Body of pancreas (tissue), 4 donors: ENCODE measurements around the gene GP9. TPM values are rescaled to one million over a fixed set of nuclear protein-coding genes. Genes with fewer than 3 reads are reported as not detected.

Experiments
- ATAC-seq: fragments of 150-250 bp; one replicate; pipeline ENCODE4 v1.9.1; 2016
- DNase-seq, 4 donors: peaks; one replicate each; pipeline ENCODE4 v3.0.0-alpha.2; 2019
- H3K27ac ChIP-seq, 4 donors: fragments of 200-600 bp; sonication (generic); 1 replicate in 3 of 4; 2 replicates in 1 of 4; pipeline versions ENCODE4 v1.5.1 to v1.6.1; 2016 to 2019; ENCODE audit warnings: mild to moderate bottlenecking in 1 of 4, mixed read lengths in 1 of 4, moderate library complexity in 1 of 4
- H3K27me3 ChIP-seq, 2 donors: fragments of 200-600 bp; sonication (generic); one replicate each; pipeline ENCODE4 v1.6.0; 2016; ENCODE audit warnings: mild to moderate bottlenecking in 1 of 2
- H3K36me3 ChIP-seq, 2 donors: fragments of 200-600 bp; sonication (generic); replicated peaks in 1 of 2; 2 replicates each; pipeline ENCODE4 v1.5.1; 2016; ENCODE audit warnings: low read depth in 2 of 2; ENCODE audit not compliant: insufficient read depth in 1 of 2
- H3K4me1 ChIP-seq: fragments of 200-600 bp; sonication (generic); one replicate; pipeline ENCODE4 v1.6.0; 2016
- H3K4me3 ChIP-seq, 2 donors: fragments of 200-600 bp; sonication (generic); 1 replicate in 1 of 2; 2 replicates in 1 of 2; pipeline ENCODE4 v1.5.1; 2016 to 2019
- H3K9me3 ChIP-seq, 3 donors: fragments of 200-600 bp; sonication (generic); 1 replicate in 2 of 3; 2 replicates in 1 of 3; pipeline ENCODE4 v1.5.1; 2016
- CTCF ChIP-seq, 7 experiments: fragments of 450-650 bp in 4 of 7; fragments of 200-600 bp in 3 of 7; sonication (generic) in 3 of 7; IDR thresholded peaks; one replicate each; pipeline ENCODE4 v1.5.1; 2016 to 2019; ENCODE audit warnings: antibody characterized with exemption in 7 of 7
- POLR2A ChIP-seq, 3 donors: fragments of 450-650 bp; IDR thresholded peaks; one replicate each; pipeline ENCODE4 v1.6.1; 2016; ENCODE audit warnings: antibody characterized with exemption in 3 of 3, mild to moderate bottlenecking in 2 of 3
- WGBS, 2 donors: methylation state at CpG; one replicate each; pipeline ENCODE4 v1.1.5; 2017; 5-methylcytosine and 5-hydroxymethylcytosine counted together
- intact Hi-C: fragments of 100-400 bp; cut with DNase I; formaldehyde crosslinking; loops from one replicate; pipeline ENCODE4 v1.15.1; 2023
- total RNA-seq, 2 donors: library from RNA; depleted of rRNA; stranded (reverse); fragments of >200 nt; gene quantifications; one replicate each; pipeline ENCODE4 v1.1.0, GENCODE V29; 2016

Gene GP9
- total RNA-seq, 2 donors from 2014 or later = not detected

- intact Hi-C loops = no loop called here
- Histone ChIP-seq H3K9me3 (no peaks in the 10 kb centered on the region), H3K4me3 (no peak overlapping the region), H3K27ac (no peak overlapping the region), H3K36me3 (no peaks in the 10 kb centered on the region), H3K27me3 (no peaks in the 10 kb centered on the region), H3K4me1 (peaks cover 9% of the 10 kb centered on the region)
- DNase-seq = no peak
- 75 to 79% methylated on average over 8 of the region's 8 CpGs for WGBS, 2 donors
- no peak for ATAC-seq
- no peak for TF ChIP-seq CTCF (IDR thresholded peaks at IDR 0.05)
- no peak for TF ChIP-seq POLR2A (IDR thresholded peaks at IDR 0.05)
Observed at GRCh38 chr3:129070086-129070885, 9.7 kb downstream of the GP9 start.

DNA sequence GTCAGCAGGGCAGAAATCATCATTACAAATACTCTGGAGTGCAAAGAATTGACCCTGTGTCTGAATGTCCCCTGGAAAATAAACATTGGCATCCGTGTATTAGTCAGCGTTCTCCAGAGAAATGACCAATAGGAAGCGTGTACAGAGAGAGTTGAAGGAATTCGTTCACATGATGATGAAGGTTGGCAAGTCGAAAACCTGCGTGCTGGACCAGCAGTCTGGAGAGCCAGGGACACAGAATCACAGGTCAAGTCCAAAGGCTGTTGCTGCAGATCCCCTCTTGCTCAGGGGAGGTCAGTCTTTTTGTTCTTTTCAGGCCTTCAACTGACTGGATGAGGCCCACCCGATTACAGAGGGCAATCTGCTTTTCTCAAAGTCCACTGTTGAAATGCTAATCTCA, 16.6 kb downstream of the GP9 start:
- Histone ChIP-seq H3K27ac (no peak overlapping the region), H3K4me3 (no peak overlapping the region), H3K9me3 (no peaks in the 10 kb centered on the region), H3K36me3 (no peaks in the 10 kb centered on the region), H3K27me3 (no peaks in the 10 kb centered on the region), H3K4me1 (no peaks in the 10 kb centered on the region)
- WGBS, 2 donors = 69 to 80% methylated on average over 7 of the region's 7 CpGs
- no peak for TF ChIP-seq POLR2A (IDR thresholded peaks at IDR 0.05)
- TF ChIP-seq CTCF (IDR thresholded peaks at IDR 0.05) = no peak
- DNase-seq (no peak), ATAC-seq (peak; percentile 18)
- intact Hi-C loops = no loop called here

- intact Hi-C loops = no loop called here
- ATAC-seq = no peak
- H3K4me1 ChIP-seq = no peaks in the 10 kb centered on the region
Observed at GRCh38 chr3:129078510-129078909, 17.9 kb downstream of the GP9 start.

GRCh38 chr3:129081503-129081902, 20.9 kb downstream of the GP9 start:
- WGBS, 2 donors = 64 to 68% methylated on average over 8 of the region's 8 CpGs
- no peaks in the 10 kb centered on the region for H3K27me3 ChIP-seq
- H3K27ac ChIP-seq = no peak overlapping the region
- no peaks in the 10 kb centered on the region for H3K9me3 ChIP-seq
- no peak overlapping the region for H3K4me3 ChIP-seq
- peaks cover 6% of the 10 kb centered on the region for H3K4me1 ChIP-seq
- H3K36me3 ChIP-seq = no peaks in the 10 kb centered on the region
- DNase-seq (no peak), ATAC-seq (no peak)
- intact Hi-C loops = no loop called here
- no peak for TF ChIP-seq CTCF (IDR thresholded peaks at IDR 0.05)

More at GRCh38 chr3:129078510-129078909, 17.9 kb downstream of the GP9 start:
- H3K27me3 ChIP-seq = no peaks in the 10 kb centered on the region
- no peak overlapping the region for H3K27ac ChIP-seq
- H3K9me3 ChIP-seq = no peaks in the 10 kb centered on the region
- H3K4me3 ChIP-seq = no peak overlapping the region
- TF ChIP-seq CTCF (IDR thresholded peaks at IDR 0.05) (no peak), POLR2A (IDR thresholded peaks at IDR 0.05) (no peak)
- WGBS, 2 donors = 81 to 85% methylated on average over 6 to 8 of the region's 8 CpGs
- no peaks in the 10 kb centered on the region for H3K36me3 ChIP-seq
- DNase-seq = no peak

- intact Hi-C loops = no loop called here
- H3K4me3 ChIP-seq = no peak overlapping the region
- no peaks in the 10 kb centered on the region for H3K27me3 ChIP-seq
- DNase-seq (no peak), ATAC-seq (no peak)
- H3K4me1 ChIP-seq = peaks cover 11% of the 10 kb centered on the region
- TF ChIP-seq POLR2A (IDR thresholded peaks at IDR 0.05) = no peak
- no peak for TF ChIP-seq CTCF (IDR thresholded peaks at IDR 0.05)
- H3K27ac ChIP-seq = no peak overlapping the region
- no peaks in the 10 kb centered on the region for H3K36me3 ChIP-seq
- no peaks in the 10 kb centered on the region for H3K9me3 ChIP-seq
- 78 to 82% methylated on average over 9 of the region's 9 CpGs for WGBS, 2 donors
Observed at GRCh38 chr3:129082026-129082425, 21.4 kb downstream of the GP9 start.
